Osteoblast (primary cell): ENCODE data around the gene SAG. TPM values are rescaled to one million over a fixed set of nuclear protein-coding genes. Genes with fewer than 3 reads are reported as not detected.

Experiments
- DNase-seq: peaks from one replicate; pipeline ENCODE4 v3.0.0; 2011; ENCODE audit warnings: low spot score, mixed read lengths; ENCODE audit not compliant: insufficient read length; ENCODE audit errors: missing footprints
- H2AFZ ChIP-seq: 2 replicates; pipeline ENCODE4 v1.6.0; 2011; ENCODE audit warnings: mild to moderate bottlenecking, low read length
- H3K27ac ChIP-seq: 2 replicates; pipeline ENCODE4 v1.5.1; 2011; ENCODE audit warnings: mild to moderate bottlenecking, low read depth, low read length, moderate library complexity
- H3K27me3 ChIP-seq: 2 replicates; pipeline ENCODE4 v1.6.0; 2012; ENCODE audit warnings: mild to moderate bottlenecking, control low read depth, inconsistent platforms, low read length, moderate library complexity; ENCODE audit not compliant: insufficient read depth
- H3K36me3 ChIP-seq: 2 replicates; pipeline ENCODE4 v1.5.1; 2011; ENCODE audit warnings: mild to moderate bottlenecking, low read length, control low read depth, moderate library complexity; ENCODE audit not compliant: insufficient read depth
- H3K4me1 ChIP-seq: 2 replicates; pipeline ENCODE4 v1.5.1; 2011; ENCODE audit warnings: mild to moderate bottlenecking, low read length, control low read depth, moderate library complexity; ENCODE audit not compliant: insufficient read depth
- H3K4me2 ChIP-seq: 2 replicates; pipeline ENCODE4 v1.6.0; 2011; ENCODE audit warnings: mild to moderate bottlenecking, low read length; ENCODE audit not compliant: insufficient read depth
- H3K4me3 ChIP-seq: fragments of 200-600 bp; sonication (generic); 3 replicates; pipeline ENCODE4 v1.5.1; 2012; ENCODE audit warnings: mild to moderate bottlenecking, low read length, inconsistent platforms; ENCODE audit not compliant: insufficient read depth
- H3K79me2 ChIP-seq: 2 replicates; pipeline ENCODE4 v1.6.0; 2012; ENCODE audit warnings: mild to moderate bottlenecking, low read length, control low read depth, inconsistent platforms; ENCODE audit not compliant: insufficient read depth
- H3K9me3 ChIP-seq: 2 replicates; pipeline ENCODE4 v1.5.1; 2011; ENCODE audit warnings: low read depth, low read length, control low read depth
- H4K20me1 ChIP-seq: 2 replicates; pipeline ENCODE4 v1.6.0; 2012; ENCODE audit warnings: mild to moderate bottlenecking, low read length, control low read depth; ENCODE audit not compliant: insufficient read depth
- CTCF ChIP-seq: IDR thresholded peaks from 2 replicates; pipeline ENCODE4 v1.5.1; 2011; ENCODE audit warnings: mild to moderate bottlenecking, low read depth, low read length, moderate library complexity; ENCODE audit errors: extremely low read depth
- total RNA-seq: library from RNA; depleted of rRNA; stranded (reverse); fragments of >200 nt; gene quantifications from 2 replicates; pipeline ENCODE4 v1.2.3, GENCODE V29; 2012

The SAG gene
- total RNA-seq, 1 donor: not detected

GRCh38 chr2:233312874-233313273, 5.3 kb downstream of the SAG start:
- DNase-seq: no peak
- no peak for TF ChIP-seq CTCF
- Histone ChIP-seq H3K4me2 (no peak overlapping the region), H3K79me2 (no peaks in the 10 kb centered on the region), H2AFZ (no peak overlapping the region), H4K20me1 (no peaks in the 10 kb centered on the region), H3K27me3 (peaks cover 20% of the 10 kb centered on the region), H3K36me3 (no peaks in the 10 kb centered on the region), H3K27ac (no peak overlapping the region), H3K4me3 (no peak overlapping the region), H3K9me3 (no peaks in the 10 kb centered on the region), H3K4me1 (no peaks in the 10 kb centered on the region)

- Histone ChIP-seq H2AFZ (no peak overlapping the region), H3K4me1 (no peaks in the 10 kb centered on the region), H4K20me1 (no peaks in the 10 kb centered on the region), H3K9me3 (no peaks in the 10 kb centered on the region), H3K27ac (no peak overlapping the region), H3K27me3 (peaks cover 20% of the 10 kb centered on the region), H3K79me2 (no peaks in the 10 kb centered on the region), H3K4me3 (no peak overlapping the region), H3K36me3 (no peaks in the 10 kb centered on the region), H3K4me2 (no peak overlapping the region)
- DNase-seq: no peak
- no peak for TF ChIP-seq CTCF
Observed at GRCh38 chr2:233314180-233314925, 6.7 kb downstream of the SAG start.

- Histone ChIP-seq H4K20me1 (no peaks in the 10 kb centered on the region), H3K4me3 (no peak overlapping the region), H3K36me3 (no peaks in the 10 kb centered on the region), H2AFZ (no peak overlapping the region), H3K27ac (no peak overlapping the region), H3K79me2 (no peaks in the 10 kb centered on the region), H3K4me1 (no peaks in the 10 kb centered on the region), H3K27me3 (peaks cover 27% of the 10 kb centered on the region), H3K9me3 (no peaks in the 10 kb centered on the region), H3K4me2 (no peak overlapping the region)
- TF ChIP-seq CTCF: no peak
- no peak for DNase-seq
Observed at GRCh38 chr2:233317196-233317943, 9.8 kb downstream of the SAG start.

GRCh38 chr2:233319256-233319655, 11.6 kb downstream of the SAG start:
- H3K36me3 ChIP-seq: no peaks in the 10 kb centered on the region
- no peaks in the 10 kb centered on the region for H3K4me1 ChIP-seq
- peaks cover 22% of the 10 kb centered on the region for H3K27me3 ChIP-seq
- no peak overlapping the region for H2AFZ ChIP-seq
- H3K4me3 ChIP-seq: no peak overlapping the region
- H3K4me2 ChIP-seq: no peak overlapping the region
- no peaks in the 10 kb centered on the region for H4K20me1 ChIP-seq
- H3K27ac ChIP-seq: no peak overlapping the region
- DNase-seq: peak; percentile 68
- no peaks in the 10 kb centered on the region for H3K79me2 ChIP-seq
- H3K9me3 ChIP-seq: no peaks in the 10 kb centered on the region
- no peak for TF ChIP-seq CTCF
